ENCODE data around the gene BMF.

The BMF gene

GRCh38 chr15:40045572-40046217, 63.0 kb downstream of the BMF start:
- intact Hi-C loops (cut with DNase I): loop anchor here (5.0 to 10.0 kb wide), 3 partner anchors 59 to 369 kb away; partner anchors contain the start of gene BMF
- no peak for DNase-seq

GRCh38 chr15:40044717-40045571, 63.7 kb downstream of the BMF start:
- intact Hi-C loops (cut with DNase I): loop anchor here (5.0 to 10.0 kb wide), 3 partner anchors 60 to 370 kb away; partner anchors contain the start of gene BMF
- DNase-seq: peak; percentile 76 to 93 (median 86)

- intact Hi-C loops (cut with DNase I): loop anchor here (10.0 kb wide), 2 partner anchors 61 to 371 kb away; partner anchors contain the start of gene BMF
Observed at GRCh38 chr15:40043927-40044716, 64.6 kb downstream of the BMF start.

DNA sequence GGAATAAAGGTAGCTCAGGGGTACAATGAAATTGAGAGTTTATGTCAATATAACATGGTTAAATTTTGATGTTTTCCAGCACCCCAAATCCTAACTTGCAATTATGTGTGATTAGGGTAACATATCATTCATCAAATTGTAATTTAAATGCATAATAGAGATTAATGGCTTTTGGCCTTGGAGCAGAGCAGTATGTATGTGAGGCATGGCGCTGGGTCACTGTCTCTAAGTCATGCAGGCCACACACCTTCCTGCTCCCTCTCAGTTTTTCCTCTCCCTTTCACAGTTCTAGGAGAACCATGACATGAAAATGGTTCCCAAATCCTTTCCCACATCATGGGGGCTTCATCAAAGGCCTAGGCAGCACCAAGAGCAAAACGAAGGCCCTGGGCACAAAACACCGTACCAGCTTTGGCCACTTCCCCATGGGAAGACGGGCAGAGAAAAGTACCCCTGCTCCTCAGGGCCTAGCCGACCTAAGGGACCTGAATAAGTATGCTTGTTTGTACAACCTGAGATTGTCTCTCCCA, 65.8 kb downstream of the BMF start:
- intact Hi-C loops (cut with DNase I): loop anchor here (10.0 kb wide), 2 partner anchors 62 to 372 kb away; partner anchors contain the start of gene BMF
- no peak for DNase-seq

More at GRCh38 chr15:40043927-40044716, 64.6 kb downstream of the BMF start:
- DNase-seq: no peak

DNA sequence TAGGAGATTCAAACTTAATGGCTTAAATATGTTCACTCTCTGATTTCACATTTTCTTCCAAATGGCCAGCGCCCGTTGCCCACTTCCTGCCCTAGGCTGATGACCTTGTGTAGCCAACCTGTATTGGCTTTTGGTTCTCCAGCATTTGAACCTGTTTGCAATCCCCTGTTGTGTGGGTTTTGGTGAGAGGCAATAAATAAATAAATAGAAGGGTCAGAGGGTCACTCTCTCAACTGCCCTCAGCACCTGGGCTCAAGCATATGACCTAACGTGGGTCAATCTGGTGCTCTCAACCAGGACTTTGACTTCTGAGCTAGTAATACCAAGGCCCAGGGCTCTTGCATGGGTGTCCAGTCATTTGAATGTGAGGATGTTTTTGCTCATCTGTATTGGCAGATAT, 67.9 kb downstream of the BMF start:
- intact Hi-C loops (cut with DNase I): loop anchor here (10.0 kb wide), 2 partner anchors 64 to 374 kb away; partner anchors contain the start of gene BMF
- DNase-seq: peak in 1 of 42 donors; percentile 31

DNA sequence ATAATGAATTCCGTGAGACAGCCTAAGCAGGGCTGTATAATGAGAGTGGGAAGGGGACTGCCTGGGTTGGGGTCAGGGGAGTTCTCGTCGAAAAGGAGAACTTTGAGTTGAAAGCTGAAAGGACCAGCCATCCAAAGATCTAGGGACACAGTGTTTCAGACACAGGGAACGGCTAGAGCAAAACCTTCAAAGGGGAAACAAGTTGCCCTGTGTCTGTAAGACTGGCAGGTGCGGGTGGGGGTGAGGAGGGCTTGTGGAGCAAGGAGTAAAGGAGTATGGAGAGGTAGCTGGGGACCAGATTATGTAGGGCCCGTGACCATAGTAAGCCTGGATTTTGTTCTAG, 68.4 kb downstream of the BMF start:
- peak in 1 of 42 donors; percentile 25 for DNase-seq
- intact Hi-C loops (cut with DNase I): loop anchor here (10.0 kb wide), 2 partner anchors 65 to 375 kb away; partner anchors contain the start of gene BMF

DNA sequence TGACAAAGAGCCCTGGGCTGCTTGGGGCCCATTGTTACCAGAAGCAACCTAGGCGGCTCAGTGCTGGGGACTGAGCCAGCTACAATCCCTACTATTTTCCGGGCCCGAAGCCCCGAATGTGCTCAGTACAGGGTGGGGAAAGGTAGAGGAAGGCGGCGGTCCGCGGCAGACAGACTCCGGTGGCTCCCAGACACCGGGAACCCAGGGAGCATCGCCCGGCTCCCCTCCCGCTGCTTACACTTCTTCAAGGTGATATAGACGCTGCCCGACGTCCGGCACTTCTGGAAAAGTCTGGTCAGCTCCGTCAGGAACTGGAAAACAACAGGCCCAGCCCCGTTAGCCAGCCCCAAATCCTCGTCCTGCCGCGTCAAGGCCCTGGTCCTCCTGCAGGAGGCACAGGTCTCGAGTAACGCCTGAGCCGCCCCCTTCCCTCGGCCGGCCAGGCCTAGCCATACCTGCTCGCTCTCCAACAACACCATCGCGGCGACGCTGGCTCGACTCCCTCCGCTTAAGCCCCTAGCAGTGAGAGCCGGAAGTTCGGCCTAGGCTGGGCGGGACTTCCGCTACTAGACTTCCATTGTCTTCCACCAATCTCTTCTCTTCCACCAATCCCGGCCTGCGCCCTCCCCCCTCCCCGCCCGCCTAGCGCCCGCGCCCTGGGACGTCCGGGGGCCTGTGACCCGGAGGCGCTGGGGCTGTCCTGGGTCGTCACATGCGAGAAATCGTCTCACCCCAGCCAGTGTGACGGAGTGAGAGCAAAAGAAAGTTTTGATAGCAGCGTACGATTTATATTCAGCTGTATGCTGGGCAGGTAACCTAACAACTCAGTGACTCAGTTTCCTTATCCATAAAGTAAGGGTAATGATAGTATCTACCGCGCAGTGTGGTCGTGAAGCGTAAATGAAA, 69.8 kb downstream of the BMF start, which contains the start of gene SRP14:
Gene SRP14, minus strand, starts transcription at position 544 of the 906 bp plus-strand sequence. Its CDS starts 65 bp downstream, at position 479.
- intact Hi-C loops (cut with DNase I): loop anchor here (5.0 kb wide), 1 partner anchor 257 kb away; the partner anchor contains the start of gene FSIP1
- peak; percentile 92 to 98 (median 96) for DNase-seq

DNA sequence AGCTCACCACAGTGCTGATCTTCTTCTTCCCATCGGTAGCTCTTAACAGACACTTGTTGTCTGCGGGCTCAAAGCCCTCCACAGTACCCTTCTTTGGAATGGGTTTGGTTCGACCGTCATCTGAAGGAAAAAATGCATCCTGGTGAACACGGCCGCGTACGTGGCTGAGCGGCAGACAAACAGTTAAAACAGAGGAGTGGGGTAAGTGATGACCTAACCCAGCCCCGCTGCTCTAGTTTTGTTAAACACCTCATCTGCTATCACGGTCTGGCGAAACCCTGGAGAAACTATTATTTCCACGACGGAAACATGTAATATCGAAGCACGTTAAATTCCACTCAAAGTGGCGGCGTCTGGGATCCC, 70.4 kb downstream of the BMF start:
- peak in 1 of 42 donors; percentile 41 for DNase-seq
- intact Hi-C loops (cut with DNase I): loop anchor here (5.0 kb wide), 1 partner anchor 256 kb away; the partner anchor contains the start of gene FSIP1

Measured in head of caudate nucleus (tissue), 42 donors.